H1 (cell line): ENCODE results near the gene NTS. TPM values are rescaled to one million over a fixed set of nuclear protein-coding genes. Genes with fewer than 3 reads are reported as not detected.

Experiments used
- CTCF ChIA-PET: fragments of 300-600 bp; sonication (Branson Sonifier 250); formaldehyde crosslinking; loops from one replicate; lab custom pipeline; 2021; ENCODE audit not compliant: partially characterized antibody; lab: Charles Lee
- POLR2A ChIA-PET: fragments of 300-600 bp; sonication (Branson Sonifier 250); formaldehyde crosslinking; loops from one replicate; lab custom pipeline; 2021; ENCODE audit warnings: inconsistent platforms; ENCODE audit not compliant: partially characterized antibody; lab: Charles Lee
- DNase-seq, 2 experiments: peaks; one replicate each; pipeline versions ENCODE4 v3.0.0 to v3.0.0-alpha.2; 2010 to 2022; ENCODE audit warnings: low spot score in 2 of 2, low read depth in 1 of 2, mixed read lengths in 1 of 2
- FAIRE-seq: peaks from 2 replicates; lab custom pipeline; 2011; peaks lifted over from hg19 to GRCh38; lab: Jason Lieb, UNC
- H2AFZ ChIP-seq: 2 replicates; pipeline ENCODE4 v1.8.1; 2012; ENCODE audit warnings: low read length, inconsistent platforms
- H2AK5ac ChIP-seq: 2 replicates; pipeline ENCODE4 v1.6.1; 2013; ENCODE audit warnings: low read depth, low read length
- H2BK120ac ChIP-seq: replicated peaks from 2 replicates; pipeline ENCODE3; 2013; ENCODE audit warnings: low read depth, low read length, inconsistent platforms
- H2BK12ac ChIP-seq: 2 replicates; pipeline ENCODE4 v1.6.1; 2013; ENCODE audit warnings: low read depth, low read length
- H2BK15ac ChIP-seq: 2 replicates; pipeline ENCODE4 v1.6.1; 2013; ENCODE audit warnings: low read length
- H2BK20ac ChIP-seq: 2 replicates; pipeline ENCODE4 v1.6.1; 2013; ENCODE audit warnings: low read length
- H2BK5ac ChIP-seq: 2 replicates; pipeline ENCODE4 v1.6.1; 2013; ENCODE audit warnings: low read depth, low read length
- H3K14ac ChIP-seq: 2 replicates; pipeline ENCODE4 v1.6.1; 2013; ENCODE audit warnings: inconsistent platforms; ENCODE audit not compliant: insufficient read length
- H3K18ac ChIP-seq: 2 replicates; pipeline ENCODE4 v1.6.1; 2013; ENCODE audit warnings: low read length; ENCODE audit errors: extremely low read depth
- H3K23ac ChIP-seq: 2 replicates; pipeline ENCODE4 v1.6.1; 2013; ENCODE audit warnings: inconsistent platforms; ENCODE audit not compliant: insufficient read length
- H3K23me2 ChIP-seq: 2 replicates; pipeline ENCODE4 v1.6.1; 2013; ENCODE audit warnings: low read depth, low read length
- H3K27ac ChIP-seq: 2 replicates; pipeline ENCODE4 v1.6.1; 2011; ENCODE audit warnings: low read depth, low read length, inconsistent platforms
- H3K27me3 ChIP-seq, 4 experiments: replicated peaks in 1 of 4; 1 replicate in 1 of 4; 2 replicates in 3 of 4; pipeline versions ENCODE4 v1.6.1 to v1.8.1; 2011 to 2013; ENCODE audit warnings: low read length in 3 of 4, mild to moderate bottlenecking in 3 of 4, inconsistent platforms in 2 of 4, mixed read lengths in 2 of 4, moderate library complexity in 1 of 4; ENCODE audit not compliant: control insufficient read depth in 3 of 4, insufficient read depth in 3 of 4; ENCODE audit errors: extremely low read depth in 1 of 4
- H3K36me3 ChIP-seq, 4 experiments: 2 replicates each; pipeline versions ENCODE4 v1.6.1 to v1.8.1; 2011 to 2013; ENCODE audit warnings: mild to moderate bottlenecking in 4 of 4, low read length in 3 of 4, moderate library complexity in 2 of 4, control low read depth in 1 of 4, inconsistent platforms in 1 of 4; ENCODE audit not compliant: insufficient read depth in 4 of 4, control insufficient read depth in 2 of 4
- H3K4ac ChIP-seq: replicated peaks from 2 replicates; pipeline ENCODE3; 2013; ENCODE audit warnings: low read length, low read depth, mixed read lengths, inconsistent platforms; ENCODE audit not compliant: insufficient read length
- H3K4me1 ChIP-seq, 4 experiments: replicated peaks in 1 of 4; 1 replicate in 1 of 4; 2 replicates in 3 of 4; pipeline versions ENCODE4 v1.6.1 to v1.8.1; 2011 to 2013; ENCODE audit warnings: low read length in 3 of 4, inconsistent platforms in 2 of 4, mixed read lengths in 1 of 4; ENCODE audit not compliant: insufficient read depth in 4 of 4, control insufficient read depth in 3 of 4
- H3K4me2 ChIP-seq, 2 experiments: 2 replicates each; pipeline versions ENCODE4 v1.6.1 to v1.8.1; 2011 to 2013; ENCODE audit warnings: low read depth in 2 of 2, low read length in 2 of 2, control low read depth in 1 of 2, inconsistent platforms in 1 of 2, mild to moderate bottlenecking in 1 of 2; ENCODE audit not compliant: insufficient read depth in 1 of 2
- H3K4me3 ChIP-seq, 4 experiments: fragments of 200-600, 300-600 bp in 1 of 4; sonication (generic), shearing (Covaris generic), sonication (Bioruptor Twin) in 1 of 4; 2 replicates each; pipeline versions ENCODE4 v1.5.1 to v1.8.1; 2011 to 2016; ENCODE audit warnings: low read length in 4 of 4, low read depth in 3 of 4, control low read depth in 2 of 4, inconsistent platforms in 2 of 4, mild to moderate bottlenecking in 2 of 4, mixed read lengths in 1 of 4, moderate library complexity in 1 of 4; ENCODE audit not compliant: insufficient read depth in 2 of 4; ENCODE audit errors: extremely low read depth in 1 of 4
- H3K56ac ChIP-seq: replicated peaks from 2 replicates; pipeline ENCODE3; 2013; ENCODE audit warnings: low read depth, mild to moderate bottlenecking, mixed read lengths, low read length, inconsistent platforms; ENCODE audit not compliant: insufficient read length
- H3K79me1 ChIP-seq: 2 replicates; pipeline ENCODE4 v1.6.1; 2013; ENCODE audit warnings: low read depth, low read length, control low read depth
- H3K79me2 ChIP-seq, 2 experiments: 2 replicates each; pipeline versions ENCODE4 v1.6.1 to v1.8.1; 2012 to 2013; ENCODE audit warnings: low read length in 2 of 2, mild to moderate bottlenecking in 2 of 2, inconsistent platforms in 1 of 2; ENCODE audit not compliant: insufficient read depth in 2 of 2, control insufficient read depth in 1 of 2
- H3K9ac ChIP-seq, 4 experiments: replicated peaks in 1 of 4; 1 replicate in 1 of 4; 2 replicates in 3 of 4; pipeline versions ENCODE4 v1.6.1 to v1.8.1; 2011 to 2013; ENCODE audit warnings: low read depth in 3 of 4, low read length in 3 of 4, control low read depth in 2 of 4, mild to moderate bottlenecking in 2 of 4, moderate library complexity in 2 of 4, inconsistent platforms in 1 of 4; ENCODE audit errors: extremely low read depth in 1 of 4
- H3K9me3 ChIP-seq, 2 experiments: 2 replicates each; pipeline versions ENCODE4 v1.6.1 to v1.8.1; 2012 to 2013; ENCODE audit warnings: mild to moderate bottlenecking in 2 of 2, moderate library complexity in 2 of 2, control low read depth in 1 of 2, inconsistent platforms in 1 of 2, low read depth in 1 of 2, low read length in 1 of 2, mixed read lengths in 1 of 2; ENCODE audit not compliant: insufficient read depth in 2 of 2
- H4K20me1 ChIP-seq, 2 experiments: replicated peaks in 1 of 2; 2 replicates each; pipeline versions ENCODE3 to v1.8.1; 2011 to 2013; ENCODE audit warnings: inconsistent platforms in 2 of 2, low read length in 2 of 2, mild to moderate bottlenecking in 1 of 2; ENCODE audit not compliant: insufficient read depth in 2 of 2, control insufficient read depth in 1 of 2
- H4K5ac ChIP-seq: 2 replicates; pipeline ENCODE4 v1.6.1; 2013; ENCODE audit warnings: low read length, low read depth, mixed read lengths, inconsistent platforms; ENCODE audit not compliant: insufficient read length
- H4K8ac ChIP-seq: 2 replicates; pipeline ENCODE4 v1.8.0; 2013; ENCODE audit warnings: mild to moderate bottlenecking, moderate library complexity, low read length, inconsistent platforms; ENCODE audit not compliant: insufficient read depth; ENCODE audit errors: extremely low read depth
- H4K91ac ChIP-seq: replicated peaks from 2 replicates; pipeline ENCODE3; 2013; ENCODE audit warnings: low read length, mixed read lengths, inconsistent platforms; ENCODE audit not compliant: insufficient read length
- BACH1 ChIP-seq: IDR thresholded peaks from 2 replicates; pipeline ENCODE4 v1.6.1; 2012; ENCODE audit warnings: low read length, improper control_type of control experiment
- CBX5 ChIP-seq: fragments of 300-800, 300-1000 bp; sonication (generic); IDR thresholded peaks from 2 replicates; pipeline ENCODE4 v1.7.1; 2016; ENCODE audit warnings: antibody characterized with exemption, low read length, low read depth
- CBX8 ChIP-seq: fragments of 300-800, 300-1000 bp; sonication (generic); IDR thresholded peaks from 2 replicates; pipeline ENCODE4 v1.7.1; 2016; ENCODE audit warnings: low read depth, low read length, borderline replicate concordance
- E2F6 ChIP-seq: IDR thresholded peaks from 2 replicates; pipeline ENCODE4 v1.6.1; 2012; ENCODE audit warnings: inconsistent platforms
- SIN3A ChIP-seq, 2 experiments: IDR thresholded peaks in 1 of 2; conservative IDR thresholded peaks in 1 of 2; 2 replicates each; pipeline ENCODE4 v1.6.1; 2011 to 2012; ENCODE audit warnings: low read length in 2 of 2, improper control_type of control experiment in 1 of 2, low read depth in 1 of 2, mild to moderate bottlenecking in 1 of 2
- SUZ12 ChIP-seq: fragments of 200-600 bp; sonication (generic); IDR thresholded peaks from 2 replicates; pipeline ENCODE4 v1.6.1; 2012; ENCODE audit warnings: mild to moderate bottlenecking, inconsistent platforms, low read length, moderate library complexity, mixed read lengths
- TAF7 ChIP-seq: optimal IDR thresholded peaks from 2 replicates; pipeline ENCODE3; 2011; ENCODE audit warnings: low read depth, mild to moderate bottlenecking, inconsistent platforms, low read length, moderate library complexity, borderline replicate concordance
- YY1 ChIP-seq: IDR thresholded peaks from 2 replicates; pipeline ENCODE4 v1.6.1; 2011; ENCODE audit warnings: low read depth, mild to moderate bottlenecking, low read length
- WGBS, 2 experiments: shearing (Covaris generic) in 1 of 2; methylation state at CpG; one replicate each; pipeline versions ENCODE4 v1.1.6 to v1.1.7; 2013 to 2015; ENCODE audit warnings: low lambda C conversion rate in 2 of 2, mixed read lengths in 2 of 2, inconsistent platforms in 1 of 2, low coverage in 1 of 2, missing lambda C conversion rate in 1 of 2; ENCODE audit not compliant: insufficient replicate concordance in 2 of 2, insufficient coverage in 1 of 2, insufficient read length in 1 of 2; ENCODE audit errors: extremely low coverage in 1 of 2, missing lambda C conversion rate in 1 of 2; 5-methylcytosine and 5-hydroxymethylcytosine counted together
- polyA plus RNA-seq, 7 experiments: library from polyadenylated mRNA; depleted of rRNA in 3 of 7; stranded (reverse) in 5 of 7; unstranded in 2 of 7; fragments of >200 nt in 5 of 7; fragments of 200-250 nt in 2 of 7; gene quantifications; 1 replicate in 5 of 7; 2 replicates in 1 of 7; 4 replicates in 1 of 7; pipeline versions ENCODE4 v1.2.1 to v1.2.3, GENCODE V29; 2011 to 2013; ENCODE audit warnings: missing spikeins in 2 of 7, mixed read lengths in 2 of 7
- total RNA-seq: library from RNA; stranded (reverse); fragmentation: NEBNext Ultra II Directional; extraction: Animal tissue kit (Norgen Biotek cat#: 25700); gene quantifications from 2 replicates; pipeline ENCODE4 v1.2.1, GENCODE V29; 2021
- TF ChIP-seq, protein P1 (sequence below): IDR thresholded peaks from 2 replicates; pipeline ENCODE4 v1.6.1; 2011; ENCODE audit warnings: low read depth, mild to moderate bottlenecking, low read length; ENCODE audit not compliant: insufficient read depth
- TF ChIP-seq, protein P2 (sequence below): IDR thresholded peaks from 2 replicates; pipeline ENCODE4 v1.6.1; 2012; ENCODE audit warnings: inconsistent platforms
- TF ChIP-seq, protein P3 (sequence below): IDR thresholded peaks from 2 replicates; pipeline ENCODE4 v1.6.1; 2012; ENCODE audit warnings: low read length, inconsistent platforms

NTS gene
- total and polyA plus RNA-seq, 2 of the 8 experiments (the other 6 are each of a cell fraction or from before 2014, with no cell fraction given), result 17.0 to 36.6 TPM

- Histone ChIP-seq H4K91ac (no peak overlapping the region), H3K4me3 (no peak overlapping the region), H4K20me1 (no peaks in the 10 kb centered on the region), H3K9ac (no peak overlapping the region), H2BK12ac (no peak overlapping the region), H3K4ac (no peak overlapping the region), H3K9me3 (peaks cover 0 to 5% of the 10 kb centered on the region in 2 experiments; a peak in 1 of 4 replicates), H2BK120ac (no peak overlapping the region), H4K8ac (no peak overlapping the region), H3K79me1 (no peaks in the 10 kb centered on the region), H2BK20ac (no peak overlapping the region), H3K4me1 (no peaks in the 10 kb centered on the region), H2BK15ac (no peak overlapping the region), H3K23ac (no peak overlapping the region), H3K27ac (no peak overlapping the region), H3K18ac (no peak overlapping the region), H3K4me2 (no peak overlapping the region), H2AK5ac (no peak overlapping the region), H3K36me3 (no peaks in the 10 kb centered on the region), H3K23me2 (no peaks in the 10 kb centered on the region), H3K79me2 (no peaks in the 10 kb centered on the region), H2AFZ (no peak overlapping the region), H4K5ac (no peak overlapping the region), H3K27me3 (no peaks in the 10 kb centered on the region), H3K56ac (no peak overlapping the region), H3K14ac (no peak overlapping the region), H2BK5ac (no peak overlapping the region)
- POLR2A ChIA-PET, result no interaction called here
- CTCF ChIA-PET, result interaction anchor here (1.4 to 4.3 kb wide), 5 partner anchors 9 to 19 kb away, joined by 5 to 58 read pairs (median 9); partner anchors contain the start of gene RASSF9
- DNase-seq (no peak), FAIRE-seq (no peak)
- 95% methylated on average over 5 of the region's 6 CpGs; no CpG with 5 or more reads in 1 of the 2 experiments for WGBS, 2 experiments
- TF ChIP-seq, protein P1, sequence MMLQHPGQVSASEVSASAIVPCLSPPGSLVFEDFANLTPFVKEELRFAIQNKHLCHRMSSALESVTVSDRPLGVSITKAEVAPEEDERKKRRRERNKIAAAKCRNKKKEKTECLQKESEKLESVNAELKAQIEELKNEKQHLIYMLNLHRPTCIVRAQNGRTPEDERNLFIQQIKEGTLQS, result no peak
- no peak for TF ChIP-seq TAF7
- TF ChIP-seq, protein P2, sequence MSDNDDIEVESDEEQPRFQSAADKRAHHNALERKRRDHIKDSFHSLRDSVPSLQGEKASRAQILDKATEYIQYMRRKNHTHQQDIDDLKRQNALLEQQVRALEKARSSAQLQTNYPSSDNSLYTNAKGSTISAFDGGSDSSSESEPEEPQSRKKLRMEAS, result no peak
- TF ChIP-seq SUZ12, result no peak
- TF ChIP-seq SIN3A (conservative IDR thresholded peaks at IDR 0.05 in 1 of 2, IDR thresholded peaks at IDR 0.05 in 1 of 2; ENCODE audit: low read depth in 1 of 2, low read length in 2 of 2), result no peak
- TF ChIP-seq E2F6, result no peak
- no peak for TF ChIP-seq YY1
- no peak for TF ChIP-seq BACH1
- TF ChIP-seq, protein P3, sequence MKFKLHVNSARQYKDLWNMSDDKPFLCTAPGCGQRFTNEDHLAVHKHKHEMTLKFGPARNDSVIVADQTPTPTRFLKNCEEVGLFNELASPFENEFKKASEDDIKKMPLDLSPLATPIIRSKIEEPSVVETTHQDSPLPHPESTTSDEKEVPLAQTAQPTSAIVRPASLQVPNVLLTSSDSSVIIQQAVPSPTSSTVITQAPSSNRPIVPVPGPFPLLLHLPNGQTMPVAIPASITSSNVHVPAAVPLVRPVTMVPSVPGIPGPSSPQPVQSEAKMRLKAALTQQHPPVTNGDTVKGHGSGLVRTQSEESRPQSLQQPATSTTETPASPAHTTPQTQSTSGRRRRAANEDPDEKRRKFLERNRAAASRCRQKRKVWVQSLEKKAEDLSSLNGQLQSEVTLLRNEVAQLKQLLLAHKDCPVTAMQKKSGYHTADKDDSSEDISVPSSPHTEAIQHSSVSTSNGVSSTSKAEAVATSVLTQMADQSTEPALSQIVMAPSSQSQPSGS, result no peak
- no peak for TF ChIP-seq CBX8
- TF ChIP-seq CBX5, result no peak
Measured at GRCh38 chr12:85855305-85855704, 18.8 kb upstream of the NTS start.
